Coronary artery (tissue), 2 donors: ENCODE data around the gene MBNL1.

Experiments
- DNase-seq: peaks from one replicate; pipeline ENCODE4 v3.0.0-alpha.2; 2017; ENCODE audit warnings: low spot score
- H3K27ac ChIP-seq, 2 donors: fragments of 200-600 bp; sonication (generic); one replicate each; pipeline ENCODE4 v1.5.1; 2016 to 2019
- H3K4me3 ChIP-seq: fragments of 200-600 bp; sonication (generic); 2 replicates; pipeline ENCODE4 v1.5.1; 2016; ENCODE audit warnings: mild to moderate bottlenecking, moderate library complexity
- TF ChIP-seq, protein P1 (sequence below): fragments of 200-600 bp; sonication (generic); IDR thresholded peaks from one replicate; pipeline ENCODE4 v1.5.1; 2019; ENCODE audit warnings: antibody characterized with exemption

The MBNL1 gene

DNA sequence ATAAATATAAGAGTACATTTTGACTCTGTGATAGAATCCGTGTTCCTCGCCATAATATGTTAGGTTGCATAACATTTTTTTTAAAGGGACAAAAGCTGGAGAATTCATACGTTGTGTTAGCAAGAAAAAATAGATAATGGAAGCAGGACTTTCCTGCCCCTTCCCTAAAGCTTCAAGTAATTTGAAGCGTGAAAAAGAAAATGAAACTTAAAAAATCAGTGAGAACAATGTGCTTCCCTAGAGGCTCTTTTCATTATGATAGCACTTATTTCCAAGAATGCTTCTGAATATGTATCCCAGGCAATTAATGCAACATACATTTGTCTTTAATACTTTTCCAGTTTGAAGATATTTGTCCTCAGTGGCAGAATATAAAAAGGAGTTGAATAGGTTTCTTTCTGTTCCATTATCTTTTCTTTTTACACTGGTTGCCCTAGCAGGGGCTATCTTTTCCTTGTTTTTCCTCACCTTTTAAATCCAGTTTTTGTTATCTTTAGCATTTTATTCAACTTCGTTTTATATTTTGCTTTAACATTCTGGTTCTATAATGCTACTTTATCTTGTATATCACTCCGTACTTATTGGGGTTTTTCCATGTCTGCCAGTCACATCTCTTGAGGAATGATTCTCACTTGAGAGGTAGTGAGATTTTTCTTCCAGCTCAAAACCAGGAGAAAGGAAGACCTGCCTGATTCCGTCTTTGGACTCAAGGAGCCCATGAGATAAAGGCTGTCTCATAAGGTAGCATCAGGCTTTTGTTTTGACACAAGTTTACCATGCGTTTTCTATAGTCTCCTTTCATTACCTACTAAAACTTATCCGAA is 113.8 kb downstream of the MBNL1 start:
- H3K4me3 ChIP-seq = peak overlapping the region; percentile 40
- peak overlapping the region; percentile 46 to 70 for H3K27ac ChIP-seq
- TF ChIP-seq, protein P1, sequence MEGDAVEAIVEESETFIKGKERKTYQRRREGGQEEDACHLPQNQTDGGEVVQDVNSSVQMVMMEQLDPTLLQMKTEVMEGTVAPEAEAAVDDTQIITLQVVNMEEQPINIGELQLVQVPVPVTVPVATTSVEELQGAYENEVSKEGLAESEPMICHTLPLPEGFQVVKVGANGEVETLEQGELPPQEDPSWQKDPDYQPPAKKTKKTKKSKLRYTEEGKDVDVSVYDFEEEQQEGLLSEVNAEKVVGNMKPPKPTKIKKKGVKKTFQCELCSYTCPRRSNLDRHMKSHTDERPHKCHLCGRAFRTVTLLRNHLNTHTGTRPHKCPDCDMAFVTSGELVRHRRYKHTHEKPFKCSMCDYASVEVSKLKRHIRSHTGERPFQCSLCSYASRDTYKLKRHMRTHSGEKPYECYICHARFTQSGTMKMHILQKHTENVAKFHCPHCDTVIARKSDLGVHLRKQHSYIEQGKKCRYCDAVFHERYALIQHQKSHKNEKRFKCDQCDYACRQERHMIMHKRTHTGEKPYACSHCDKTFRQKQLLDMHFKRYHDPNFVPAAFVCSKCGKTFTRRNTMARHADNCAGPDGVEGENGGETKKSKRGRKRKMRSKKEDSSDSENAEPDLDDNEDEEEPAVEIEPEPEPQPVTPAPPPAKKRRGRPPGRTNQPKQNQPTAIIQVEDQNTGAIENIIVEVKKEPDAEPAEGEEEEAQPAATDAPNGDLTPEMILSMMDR = no peak
- DNase-seq = no peak

DNA sequence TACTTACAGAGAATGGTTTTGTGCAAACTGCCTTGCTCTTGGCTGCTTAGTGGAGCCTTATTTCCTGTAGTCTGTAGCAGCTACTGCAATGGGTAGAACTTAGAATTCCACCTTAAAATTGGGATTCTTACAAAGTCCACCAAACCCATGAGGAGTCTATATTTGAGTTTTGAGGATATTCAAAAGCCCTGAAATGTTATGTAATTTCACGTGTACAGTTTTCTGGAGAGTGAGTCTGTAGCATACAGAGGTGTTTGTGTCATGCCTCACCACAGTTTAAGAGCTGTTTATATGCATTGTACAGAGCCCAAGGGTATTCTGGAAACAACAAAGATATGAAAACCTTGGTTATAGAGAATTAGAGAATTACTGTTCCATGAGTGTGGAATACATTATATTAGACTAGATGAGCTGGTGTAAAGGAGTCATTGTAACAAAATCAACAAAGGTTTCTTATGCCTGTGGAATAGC is 114.4 kb downstream of the MBNL1 start:
- peak overlapping the region; percentile 40 for H3K4me3 ChIP-seq
- H3K27ac ChIP-seq = peak overlapping the region; percentile 44 to 70
- DNase-seq = no peak
- TF ChIP-seq, protein P1 = no peak

DNA sequence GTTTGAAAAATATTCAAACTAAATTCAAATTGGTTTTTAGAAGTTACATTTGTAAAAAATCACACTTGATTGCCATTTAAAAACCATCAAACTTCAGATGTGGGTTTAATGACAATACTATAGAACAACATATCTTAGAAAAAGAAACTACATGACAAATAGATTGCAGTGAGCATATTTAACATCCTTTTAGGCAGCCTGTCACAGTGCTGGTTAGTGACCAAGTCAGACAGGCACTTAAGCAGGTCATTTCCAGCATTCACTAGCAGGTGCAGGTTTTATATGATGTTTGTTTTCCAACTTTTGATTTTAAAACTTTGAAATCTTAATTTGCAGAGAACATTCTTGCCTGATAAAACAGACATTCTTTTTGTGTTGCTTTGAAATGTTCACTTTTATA is 115.7 kb downstream of the MBNL1 start:
- DNase-seq = no peak
- Histone ChIP-seq H3K4me3 (peak overlapping the region; percentile 1), H3K27ac (peak overlapping the region; percentile 20 to 70)
- TF ChIP-seq, protein P1 = no peak

DNA sequence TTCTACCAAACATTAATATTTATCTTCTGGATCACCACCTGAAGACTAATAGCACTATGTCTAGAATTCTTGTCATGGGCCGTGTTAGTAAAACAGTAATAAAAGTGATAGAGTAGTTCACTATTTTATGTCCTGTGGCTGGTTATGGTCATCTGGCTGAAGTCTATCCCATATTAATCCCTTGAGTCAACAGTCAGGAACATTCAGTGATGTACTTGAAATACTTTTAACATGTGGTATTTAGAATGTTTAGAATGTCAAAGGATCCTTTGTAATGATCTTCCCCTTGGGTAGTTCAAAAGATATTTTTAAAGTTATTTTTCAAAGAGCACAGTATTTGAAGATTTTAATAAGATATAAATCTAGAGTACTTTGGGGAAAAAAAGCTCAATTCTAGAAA is 117.0 kb downstream of the MBNL1 start:
- Histone ChIP-seq H3K27ac (peak overlapping the region; percentile 59 to 70), H3K4me3 (no peak overlapping the region)
- no peak for DNase-seq
- TF ChIP-seq, protein P1 = no peak

DNA sequence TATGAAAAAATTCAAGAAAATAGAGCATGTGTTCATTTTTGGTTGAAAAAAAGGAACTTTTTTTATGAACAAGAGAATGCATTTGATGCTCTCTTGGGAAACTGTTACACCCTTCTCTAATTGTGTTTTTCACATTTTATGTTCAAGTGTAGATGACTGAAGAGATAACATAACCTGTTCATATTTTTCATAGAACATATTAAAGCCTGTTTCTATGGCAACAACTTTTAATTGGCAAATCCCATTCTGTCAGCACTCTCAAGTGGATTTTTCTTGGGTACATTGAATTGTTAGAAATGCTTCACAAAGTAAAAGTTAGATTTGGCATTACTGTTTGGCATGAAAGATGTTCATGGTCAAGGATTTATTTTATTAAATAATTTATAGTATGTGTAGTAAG is 117.5 kb downstream of the MBNL1 start:
- Histone ChIP-seq H3K27ac (peak overlapping the region in 1 of 2 donors; percentile 70), H3K4me3 (no peak overlapping the region)
- no peak for DNase-seq

DNA sequence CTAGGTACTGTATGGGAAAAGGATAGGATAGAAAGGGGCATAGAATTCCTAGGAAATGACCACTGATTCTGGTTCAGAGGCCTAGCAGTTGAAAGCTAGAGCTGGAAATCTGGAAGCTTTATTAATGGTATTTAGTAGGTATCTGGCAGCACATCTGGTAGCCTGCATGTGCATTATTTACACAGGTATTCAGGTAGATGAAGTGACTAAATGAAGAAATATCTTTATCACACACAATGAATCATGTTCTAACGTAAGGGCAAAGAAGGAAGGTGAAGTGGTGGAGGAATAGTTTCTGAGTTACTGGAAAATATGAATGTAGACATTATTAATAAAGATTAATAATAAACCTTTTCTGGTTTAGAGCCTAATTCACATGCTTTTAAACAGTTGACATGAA is 119.9 kb downstream of the MBNL1 start:
- H3K4me3 ChIP-seq = no peak overlapping the region
- TF ChIP-seq, protein P1 = no peak
- no peak for DNase-seq
- H3K27ac ChIP-seq = peak overlapping the region; percentile 26 to 36

More for the DNA sequence above, 117.5 kb downstream of the MBNL1 start:
- TF ChIP-seq, protein P1 = no peak
